Measurements from ENCODE around the gene DAPK2.

DAPK2 gene

DNA sequence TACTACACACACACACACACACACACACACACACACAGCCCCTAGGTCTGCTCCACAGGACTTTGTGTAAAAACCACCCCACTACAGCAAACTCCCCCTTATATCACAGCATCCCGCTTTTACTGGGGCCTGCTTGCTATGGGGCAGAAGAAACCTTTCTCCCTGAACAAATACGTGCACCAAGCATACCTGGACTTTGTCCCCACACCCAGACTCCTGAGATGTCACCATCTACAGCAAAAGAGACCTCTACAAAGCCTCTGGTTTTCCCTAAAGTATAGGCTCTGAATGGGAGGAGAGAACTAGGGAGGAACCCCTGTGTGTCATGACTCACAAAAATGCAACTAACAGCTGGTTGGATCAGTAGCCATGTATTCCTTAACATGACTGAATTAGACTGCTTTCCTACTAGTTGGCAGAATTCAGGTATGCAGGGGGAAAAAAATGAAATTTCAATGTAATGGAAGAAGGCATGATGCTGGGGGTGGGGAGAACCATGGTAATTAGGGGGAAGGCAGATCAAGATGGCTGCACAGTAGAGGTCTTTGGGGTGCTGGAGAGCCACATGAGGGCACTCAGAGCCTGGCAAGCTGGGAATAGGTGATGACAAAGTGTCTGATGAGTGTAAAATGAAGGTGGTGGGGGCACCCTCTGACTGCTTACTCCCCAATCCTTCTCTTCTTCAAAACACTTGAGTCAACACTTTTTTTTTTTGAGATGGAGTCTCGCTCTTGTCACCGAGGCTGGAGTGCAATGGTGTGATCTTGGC, 45.9 kb downstream of the DAPK2 start:
- Mint-ChIP-seq H3K27ac (no peak overlapping the region), H3K4me1 (ENCODE audit: low read depth) (peaks cover 10% of the 10 kb centered on the region), H3K36me3 (no peaks in the 10 kb centered on the region), H3K27me3 (peaks cover 4% of the 10 kb centered on the region), H3K4me3 (no peak overlapping the region), H3K9me3 (ENCODE audit: low read depth) (no peaks in the 10 kb centered on the region)

DNA sequence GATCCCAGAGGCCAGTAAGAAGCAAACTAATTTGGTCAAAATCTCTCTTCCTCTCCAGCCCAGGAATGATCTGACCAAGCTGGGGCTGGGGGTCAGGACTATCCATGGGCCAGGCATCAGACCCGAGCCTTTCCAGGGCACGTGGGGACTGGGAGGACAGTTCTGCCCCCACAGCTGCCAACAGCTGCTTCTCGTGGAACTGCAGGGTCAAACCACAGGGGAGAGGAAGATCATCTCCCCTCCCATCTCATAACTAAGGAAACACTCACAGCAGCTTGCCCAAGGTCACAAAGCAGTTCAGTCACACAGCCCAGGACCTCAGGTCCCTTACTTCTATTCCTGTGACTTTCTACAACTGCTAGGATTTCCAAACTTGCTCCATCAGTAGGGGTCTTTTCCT, 47.1 kb downstream of the DAPK2 start:
- Mint-ChIP-seq H3K4me3 (no peak overlapping the region), H3K27ac (no peak overlapping the region)

DNA sequence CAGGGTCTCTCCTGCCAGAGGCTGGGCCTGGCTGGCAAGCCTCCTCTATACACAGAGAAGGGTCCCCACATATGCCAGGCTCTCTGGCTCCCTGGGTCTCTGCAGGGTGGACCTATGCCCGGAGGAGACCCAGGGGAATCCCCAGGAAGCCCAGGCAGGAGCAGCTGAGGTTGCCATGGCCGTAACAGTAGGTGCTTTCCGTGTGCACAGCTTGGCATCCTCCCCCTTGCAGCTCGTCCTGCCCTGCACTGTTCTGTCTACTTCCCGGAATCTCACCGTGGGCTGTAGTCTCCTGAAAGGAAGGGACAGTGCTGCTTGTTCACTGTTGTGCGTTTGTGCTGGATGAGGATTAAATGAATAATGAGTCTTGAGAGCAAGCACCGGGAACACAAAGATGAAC, 47.8 kb downstream of the DAPK2 start:
- Mint-ChIP-seq H3K27ac (no peak overlapping the region), H3K4me3 (no peak overlapping the region), H3K9me3 (ENCODE audit: low read depth) (no peaks in the 10 kb centered on the region), H3K27me3 (peaks cover 4% of the 10 kb centered on the region), H3K36me3 (no peaks in the 10 kb centered on the region), H3K4me1 (ENCODE audit: low read depth) (peaks cover 9% of the 10 kb centered on the region)

More for the DNA sequence above, 47.1 kb downstream of the DAPK2 start:
- peaks cover 10% of the 10 kb centered on the region for H3K4me1 Mint-ChIP-seq (ENCODE audit: low read depth)
- no peaks in the 10 kb centered on the region for H3K36me3 Mint-ChIP-seq
- H3K9me3 Mint-ChIP-seq (ENCODE audit: low read depth) = no peaks in the 10 kb centered on the region
- peaks cover 4% of the 10 kb centered on the region for H3K27me3 Mint-ChIP-seq

DNA sequence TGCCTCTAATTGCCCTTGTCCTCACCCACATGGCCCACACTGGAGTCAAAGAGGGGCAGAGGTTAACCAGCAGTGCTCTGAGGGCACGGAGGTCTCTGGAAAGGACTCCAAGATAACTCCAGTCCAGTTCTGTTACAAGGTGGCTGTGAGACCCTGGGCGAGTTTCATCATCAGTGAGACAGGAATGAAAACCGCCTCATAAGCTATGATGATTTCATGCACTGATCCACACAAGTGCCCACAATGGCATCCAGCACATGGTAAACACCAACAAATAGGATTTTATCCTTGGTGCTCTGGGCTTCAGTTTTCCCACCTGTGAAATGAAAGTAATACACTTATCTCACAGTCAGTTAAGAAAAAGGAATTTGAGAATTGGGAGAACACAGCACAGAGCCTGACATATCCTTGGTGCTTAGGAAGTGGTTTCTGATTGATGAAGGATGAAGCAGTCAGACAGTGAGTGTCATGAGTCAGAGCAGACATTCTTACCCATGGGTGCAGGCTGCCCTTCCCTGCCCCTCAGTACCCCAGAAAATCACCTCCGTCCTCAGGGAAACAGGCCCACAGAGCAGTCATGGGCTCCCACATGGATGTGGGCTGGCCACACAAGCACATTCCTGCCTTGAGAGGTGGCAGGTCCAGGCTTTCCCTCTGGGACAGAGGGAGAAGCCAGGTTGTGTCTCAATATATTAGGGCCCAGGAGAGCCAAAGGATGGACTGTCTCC, 48.4 kb downstream of the DAPK2 start:
- no peak overlapping the region for H3K27ac Mint-ChIP-seq
- peaks cover 9% of the 10 kb centered on the region for H3K4me1 Mint-ChIP-seq (ENCODE audit: low read depth)
- H3K36me3 Mint-ChIP-seq = no peaks in the 10 kb centered on the region
- H3K27me3 Mint-ChIP-seq = peaks cover 4% of the 10 kb centered on the region
- no peaks in the 10 kb centered on the region for H3K9me3 Mint-ChIP-seq (ENCODE audit: low read depth)
- H3K4me3 Mint-ChIP-seq = no peak overlapping the region

DNA sequence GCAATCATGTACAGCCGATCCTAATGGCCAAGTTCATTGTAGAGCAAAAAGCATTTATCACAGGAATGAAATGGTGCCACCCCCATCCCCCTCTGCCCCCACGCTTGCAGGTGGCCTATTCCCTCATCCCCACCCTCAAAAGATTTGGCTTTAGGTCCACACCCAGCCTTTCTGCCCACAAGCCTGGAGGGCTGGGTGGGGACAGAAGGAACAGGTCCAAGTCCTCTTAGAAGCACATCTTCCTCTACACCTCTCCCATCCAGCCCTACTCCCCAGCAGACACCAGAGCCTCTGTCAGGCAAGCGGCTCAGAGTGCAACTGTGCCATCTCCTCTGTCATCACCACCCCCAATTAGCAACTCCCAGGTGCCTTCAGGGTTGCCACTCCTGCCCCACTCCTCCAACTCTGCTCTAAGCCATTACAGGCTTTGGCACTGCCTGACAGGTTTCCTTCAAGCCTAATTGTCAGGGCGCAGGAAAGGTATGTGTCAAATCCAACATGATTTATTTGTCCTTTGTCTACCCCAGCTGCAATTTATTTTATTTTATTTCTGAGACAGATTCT, 49.4 kb downstream of the DAPK2 start:
- Mint-ChIP-seq H3K9me3 (ENCODE audit: low read depth) (no peaks in the 10 kb centered on the region), H3K36me3 (no peaks in the 10 kb centered on the region), H3K4me3 (no peak overlapping the region), H3K27me3 (peaks cover 4% of the 10 kb centered on the region), H3K4me1 (ENCODE audit: low read depth) (peaks cover 14% of the 10 kb centered on the region), H3K27ac (no peak overlapping the region)

DNA sequence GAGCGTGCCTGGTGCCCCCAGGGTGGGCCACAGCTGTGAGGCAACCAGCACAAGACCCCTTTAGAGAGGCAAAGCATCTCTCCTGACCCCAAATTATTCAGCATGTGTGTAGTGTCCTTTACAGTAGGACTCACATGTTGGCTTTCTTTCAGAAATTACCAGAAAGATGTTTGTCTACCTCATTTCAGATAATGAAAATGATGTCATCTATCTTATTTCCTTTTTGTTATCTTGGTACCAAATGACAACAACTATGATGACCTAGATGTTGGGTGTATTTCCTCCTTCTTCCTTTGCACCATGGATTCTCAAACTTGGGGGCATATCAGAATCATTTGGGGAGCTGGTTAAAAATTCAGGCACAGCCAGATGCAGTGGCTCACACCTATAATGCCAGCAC, 50.5 kb downstream of the DAPK2 start:
- H3K4me3 Mint-ChIP-seq = no peak overlapping the region
- H3K27ac Mint-ChIP-seq = no peak overlapping the region

DNA sequence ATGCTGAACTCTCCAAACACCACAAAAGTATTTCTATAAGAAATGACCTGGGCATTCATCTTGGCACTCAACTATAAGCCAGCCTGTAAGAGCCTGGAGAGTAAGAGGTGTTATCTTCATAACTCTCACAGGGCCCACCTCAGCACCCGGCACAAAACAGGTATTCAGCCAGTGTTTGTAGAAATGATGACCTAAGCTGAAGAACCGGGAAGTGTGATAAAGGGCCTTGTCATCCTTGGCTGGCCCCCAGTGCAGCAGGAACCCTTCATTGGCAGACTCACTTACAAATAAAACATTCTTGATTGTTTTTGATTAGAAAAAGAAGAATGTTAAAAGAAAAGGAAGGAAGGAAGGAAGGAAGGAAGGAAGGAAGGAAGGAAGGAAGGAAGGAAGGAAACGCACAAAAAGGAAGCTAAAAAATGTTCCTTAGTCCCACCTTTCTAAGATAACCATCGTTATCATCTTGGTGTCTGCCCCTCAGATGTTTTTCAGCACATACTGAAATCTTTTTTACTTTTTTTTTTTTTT, 52.1 kb downstream of the DAPK2 start:
- Mint-ChIP-seq H3K9me3 (ENCODE audit: low read depth) (no peaks in the 10 kb centered on the region), H3K4me1 (ENCODE audit: low read depth) (peaks cover 14% of the 10 kb centered on the region), H3K4me3 (no peak overlapping the region), H3K36me3 (no peaks in the 10 kb centered on the region), H3K27me3 (no peaks in the 10 kb centered on the region), H3K27ac (no peak overlapping the region)

More for the DNA sequence above, 50.5 kb downstream of the DAPK2 start:
- H3K9me3 Mint-ChIP-seq (ENCODE audit: low read depth) = no peaks in the 10 kb centered on the region
- peaks cover 15% of the 10 kb centered on the region for H3K4me1 Mint-ChIP-seq (ENCODE audit: low read depth)
- no peaks in the 10 kb centered on the region for H3K36me3 Mint-ChIP-seq
- H3K27me3 Mint-ChIP-seq = peaks cover 2% of the 10 kb centered on the region

DNA sequence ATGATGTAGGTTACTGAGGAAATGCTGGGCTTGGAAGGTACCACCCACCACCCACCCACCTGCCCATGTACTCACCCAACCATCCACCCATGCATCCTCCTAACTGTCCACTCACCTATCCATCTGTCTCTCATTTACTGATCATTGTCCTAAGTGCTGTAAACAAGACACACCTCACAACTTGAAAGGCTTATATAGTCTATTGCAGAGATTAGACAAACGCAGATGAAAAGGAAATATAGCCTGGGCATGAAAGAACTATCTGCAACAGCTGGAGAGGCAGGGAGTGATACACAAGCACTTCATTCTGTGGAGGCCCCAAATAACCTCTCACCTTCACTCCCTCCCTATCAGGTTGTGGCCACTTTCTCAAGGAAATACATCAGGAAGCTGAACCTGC, 54.0 kb downstream of the DAPK2 start:
- H3K4me3 Mint-ChIP-seq = no peak overlapping the region
- H3K27me3 Mint-ChIP-seq = no peaks in the 10 kb centered on the region
- peaks cover 8% of the 10 kb centered on the region for H3K4me1 Mint-ChIP-seq (ENCODE audit: low read depth)
- H3K27ac Mint-ChIP-seq = no peak overlapping the region
- no peaks in the 10 kb centered on the region for H3K36me3 Mint-ChIP-seq
- no peaks in the 10 kb centered on the region for H3K9me3 Mint-ChIP-seq (ENCODE audit: low read depth)

DNA sequence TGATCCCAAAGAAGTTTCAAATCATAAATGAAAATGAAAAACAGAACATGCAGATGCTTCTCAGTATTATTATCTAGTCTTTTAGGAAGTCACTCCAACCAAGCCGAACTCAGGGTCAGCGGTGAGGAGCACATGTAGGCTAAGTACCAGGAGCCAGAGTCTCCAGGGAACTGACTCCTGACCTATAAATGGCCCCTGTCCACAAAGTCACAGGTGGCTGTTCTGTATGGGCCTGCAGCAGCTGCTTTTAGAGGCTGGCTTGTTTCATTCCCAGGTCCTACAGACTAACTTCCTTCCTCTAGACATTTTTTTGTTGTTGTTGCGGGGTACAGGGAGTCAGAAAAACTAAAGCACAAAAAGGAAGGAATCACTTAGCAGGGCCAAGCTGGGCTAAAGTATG, 54.6 kb downstream of the DAPK2 start:
- H3K4me1 Mint-ChIP-seq (ENCODE audit: low read depth) = peaks cover 8% of the 10 kb centered on the region
- H3K27ac Mint-ChIP-seq = no peak overlapping the region
- H3K4me3 Mint-ChIP-seq = no peak overlapping the region

DNA sequence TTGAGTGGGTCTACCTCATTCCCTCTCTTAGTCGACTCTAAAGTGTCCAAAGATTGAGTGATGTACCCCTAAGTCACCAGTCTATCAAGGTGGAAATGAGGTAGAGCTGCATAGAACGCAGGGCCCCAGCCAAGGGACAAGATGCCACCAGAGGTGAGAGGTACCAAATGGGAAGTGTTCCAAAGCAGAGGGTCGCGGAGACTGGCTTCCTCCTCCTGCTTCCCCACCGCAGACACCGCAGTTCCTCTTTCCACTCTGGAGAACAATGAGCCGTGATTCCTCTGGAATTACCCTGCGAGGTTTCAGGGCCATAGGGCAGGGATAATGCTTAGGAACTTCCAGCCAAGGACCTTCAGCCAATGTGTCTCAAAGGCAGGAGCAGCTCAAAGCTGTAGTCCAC, 55.8 kb downstream of the DAPK2 start:
- no peaks in the 10 kb centered on the region for H3K9me3 Mint-ChIP-seq (ENCODE audit: low read depth)
- H3K27ac Mint-ChIP-seq = no peak overlapping the region
- peaks cover 8% of the 10 kb centered on the region for H3K4me1 Mint-ChIP-seq (ENCODE audit: low read depth)
- no peak overlapping the region for H3K4me3 Mint-ChIP-seq
- no peaks in the 10 kb centered on the region for H3K27me3 Mint-ChIP-seq
- H3K36me3 Mint-ChIP-seq = no peaks in the 10 kb centered on the region

More for the DNA sequence above, 54.6 kb downstream of the DAPK2 start:
- Mint-ChIP-seq H3K9me3 (ENCODE audit: low read depth) (no peaks in the 10 kb centered on the region), H3K36me3 (no peaks in the 10 kb centered on the region), H3K27me3 (no peaks in the 10 kb centered on the region)

DNA sequence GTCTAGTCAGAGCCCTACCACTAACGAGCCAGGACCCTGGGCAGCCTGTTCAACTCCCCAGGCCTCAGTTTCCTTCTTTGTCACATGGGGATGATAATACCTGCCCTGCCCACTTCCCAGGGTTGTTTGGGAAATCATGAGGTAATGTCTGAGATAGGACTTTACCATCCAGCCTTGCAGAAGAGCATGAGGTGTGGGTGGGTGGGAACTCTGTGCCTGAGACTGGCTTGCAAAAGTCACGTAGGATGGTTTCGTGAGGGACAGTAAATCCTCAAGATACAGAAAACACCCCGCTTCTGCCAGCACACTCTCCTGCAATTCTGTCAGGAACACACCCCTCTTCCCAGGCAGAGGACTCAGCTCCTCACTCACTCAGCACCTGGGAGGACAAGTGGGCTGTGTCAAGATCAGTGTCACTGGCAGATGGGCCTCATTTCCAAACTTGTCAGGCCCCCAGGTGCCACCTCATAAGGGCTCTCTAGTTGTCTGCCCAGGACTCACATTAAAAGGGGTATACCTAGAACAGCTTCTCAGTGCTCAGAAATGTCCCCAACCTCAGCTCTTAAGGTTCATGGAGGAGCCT, 58.4 kb downstream of the DAPK2 start:
- peaks cover 6% of the 10 kb centered on the region for H3K4me1 Mint-ChIP-seq (ENCODE audit: low read depth)
- no peak overlapping the region for H3K27ac Mint-ChIP-seq
- H3K27me3 Mint-ChIP-seq = no peaks in the 10 kb centered on the region
- H3K4me3 Mint-ChIP-seq = no peak overlapping the region
- no peaks in the 10 kb centered on the region for H3K9me3 Mint-ChIP-seq (ENCODE audit: low read depth)
- no peaks in the 10 kb centered on the region for H3K36me3 Mint-ChIP-seq

DNA sequence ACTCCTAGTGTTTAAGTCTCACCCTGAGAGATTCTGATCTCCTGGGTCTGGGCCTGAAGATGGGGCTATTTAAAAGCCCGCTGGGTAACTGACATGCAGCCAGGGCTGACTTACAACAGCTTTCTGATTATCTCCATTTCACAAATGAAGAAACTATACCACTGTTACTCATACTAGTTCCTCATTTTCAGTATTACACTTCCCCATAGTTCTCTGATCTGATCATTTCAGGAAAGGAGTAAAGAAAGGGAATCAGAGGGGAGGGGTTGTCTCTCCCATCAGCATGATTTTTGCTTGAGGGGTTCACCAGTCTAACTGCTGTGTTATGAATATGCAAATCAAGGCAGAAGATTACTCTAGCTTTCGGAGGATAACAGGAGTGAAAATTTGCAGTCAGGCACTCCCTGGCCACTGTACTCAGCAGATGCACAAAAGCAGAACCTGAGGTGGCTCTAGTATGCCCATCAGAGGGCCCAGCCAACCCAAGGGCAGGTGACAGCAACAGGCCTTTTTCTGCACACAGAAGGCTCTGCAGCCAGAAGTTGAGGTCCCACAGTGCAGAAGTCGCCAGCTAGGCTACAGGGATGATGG, 59.4 kb downstream of the DAPK2 start:
- no peaks in the 10 kb centered on the region for H3K9me3 Mint-ChIP-seq (ENCODE audit: low read depth)
- H3K4me1 Mint-ChIP-seq (ENCODE audit: low read depth) = peaks cover 1% of the 10 kb centered on the region
- no peak overlapping the region for H3K4me3 Mint-ChIP-seq
- no peaks in the 10 kb centered on the region for H3K36me3 Mint-ChIP-seq
- no peak overlapping the region for H3K27ac Mint-ChIP-seq
- no peaks in the 10 kb centered on the region for H3K27me3 Mint-ChIP-seq

DNA sequence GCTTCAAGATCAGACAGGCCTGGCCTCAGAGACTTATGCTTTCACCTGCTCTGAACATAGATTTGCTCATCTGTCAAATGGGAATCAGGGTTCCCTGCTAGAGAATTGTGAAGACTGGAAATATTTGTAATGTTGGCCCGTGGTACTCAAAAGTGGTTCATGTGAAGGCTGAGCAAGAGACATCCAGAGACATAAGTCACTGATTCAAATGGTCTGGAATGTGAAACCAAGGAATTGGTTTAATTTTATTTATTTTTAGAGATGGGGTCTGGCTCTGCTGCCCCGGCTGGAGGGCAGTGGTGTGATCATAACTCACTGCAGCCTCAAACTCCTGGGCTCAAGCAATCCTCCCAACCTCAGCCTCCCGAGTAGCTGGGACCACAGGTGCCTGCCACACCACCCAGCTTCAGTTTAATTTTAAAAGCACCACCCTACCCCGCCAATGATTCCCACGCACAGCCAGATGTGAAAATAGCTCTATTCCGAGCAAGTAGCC, 60.1 kb downstream of the DAPK2 start:
- H3K4me1 Mint-ChIP-seq (ENCODE audit: low read depth) = no peaks in the 10 kb centered on the region
- no peak overlapping the region for H3K27ac Mint-ChIP-seq
- no peaks in the 10 kb centered on the region for H3K9me3 Mint-ChIP-seq (ENCODE audit: low read depth)
- no peaks in the 10 kb centered on the region for H3K27me3 Mint-ChIP-seq
- H3K4me3 Mint-ChIP-seq = no peak overlapping the region
- no peaks in the 10 kb centered on the region for H3K36me3 Mint-ChIP-seq

DNA sequence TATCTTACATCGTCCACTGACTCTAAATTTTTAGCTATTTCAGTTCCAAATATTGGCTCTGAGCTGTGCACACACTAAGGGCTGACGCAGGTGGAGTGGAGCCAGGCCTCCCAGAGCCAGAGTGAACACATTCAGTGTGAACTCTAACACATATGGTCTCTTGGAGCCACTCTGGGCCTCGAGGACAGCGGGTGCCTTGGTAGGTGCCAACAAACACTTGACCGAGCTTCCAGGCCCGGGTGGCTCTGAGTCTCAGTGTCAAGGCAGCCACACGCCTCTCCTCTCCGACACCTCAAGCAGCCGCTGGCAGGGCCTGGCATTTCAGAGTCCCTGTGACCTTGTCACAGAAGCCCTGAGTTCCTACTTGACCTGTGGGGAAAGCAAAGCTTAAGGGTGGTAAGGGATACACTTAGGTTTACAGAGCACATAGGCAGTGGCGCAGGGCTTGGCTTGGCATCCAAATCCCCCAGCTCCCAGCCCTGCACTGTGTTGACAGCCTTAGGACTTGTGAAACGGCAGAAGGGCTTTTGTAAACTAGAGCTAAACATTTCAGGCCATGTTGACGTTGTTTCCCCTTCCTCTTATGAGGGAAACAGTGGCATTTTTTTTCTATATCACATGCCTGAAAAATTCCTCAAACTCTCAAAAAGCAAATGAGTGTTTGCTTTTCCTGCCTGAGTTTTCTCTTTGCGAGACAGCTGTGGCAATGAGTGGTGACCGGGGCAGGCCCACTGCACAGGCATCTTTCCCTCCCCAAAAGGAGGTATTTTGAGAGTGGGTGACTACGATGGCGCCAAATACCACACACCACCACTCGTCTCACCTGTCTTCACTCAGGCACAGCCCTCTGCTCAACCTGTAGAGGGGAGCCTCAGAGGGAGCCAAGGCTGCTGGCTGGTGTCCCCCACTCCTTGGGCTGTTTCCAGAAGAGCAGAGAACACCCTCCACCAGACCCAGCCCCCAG, 60.8 kb downstream of the DAPK2 start:
- Mint-ChIP-seq H3K27me3 (no peaks in the 10 kb centered on the region), H3K27ac (no peak overlapping the region)

More for the DNA sequence above, 60.8 kb downstream of the DAPK2 start:
- H3K36me3 Mint-ChIP-seq = no peaks in the 10 kb centered on the region
- H3K4me3 Mint-ChIP-seq = no peak overlapping the region
- H3K9me3 Mint-ChIP-seq (ENCODE audit: low read depth) = no peaks in the 10 kb centered on the region
- H3K4me1 Mint-ChIP-seq (ENCODE audit: low read depth) = no peaks in the 10 kb centered on the region

Data from activated naive CD8-positive, alpha-beta T cell (primary cell).